Ovary (tissue), 3 donors: Measurements from ENCODE around the gene CFAP70.

Source experiments
- POLR2A ChIP-seq: fragments of 450-650 bp; IDR thresholded peaks from one replicate; pipeline ENCODE4 v1.6.1; 2017; ENCODE audit warnings: antibody characterized with exemption, mild to moderate bottlenecking, moderate library complexity
- TF ChIP-seq, protein P1 (sequence below), 3 donors: fragments of 450-650 bp in 2 of 3; fragments of 200-600 bp in 1 of 3; IDR thresholded peaks; one replicate each; pipeline versions ENCODE4 v1.5.1 to v1.8.0; 2016 to 2022; ENCODE audit warnings: antibody characterized with exemption in 3 of 3, mild to moderate bottlenecking in 1 of 3
- donor health status: DM: no; HTN: no; CAD: no.

DNA sequence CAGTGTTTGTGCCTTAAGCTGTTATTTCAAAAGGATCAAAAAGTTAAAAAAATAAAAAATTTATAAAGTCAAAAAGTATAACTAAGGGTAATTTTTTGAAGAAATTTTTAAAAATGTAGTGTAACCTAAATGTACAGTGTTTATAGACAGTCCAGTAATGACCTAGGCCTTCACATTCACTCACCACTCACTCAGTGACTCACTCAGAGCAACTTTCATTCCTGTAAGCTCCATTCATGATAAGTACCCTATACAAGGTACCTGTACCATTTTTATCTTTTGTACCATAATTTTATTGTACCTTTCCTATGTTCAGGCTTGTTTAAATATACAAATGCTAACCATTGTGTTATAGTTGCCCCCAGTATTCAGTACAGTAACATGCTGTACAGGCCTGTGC, 133.1 kb downstream of the CFAP70 start:
- TF ChIP-seq, protein P1, sequence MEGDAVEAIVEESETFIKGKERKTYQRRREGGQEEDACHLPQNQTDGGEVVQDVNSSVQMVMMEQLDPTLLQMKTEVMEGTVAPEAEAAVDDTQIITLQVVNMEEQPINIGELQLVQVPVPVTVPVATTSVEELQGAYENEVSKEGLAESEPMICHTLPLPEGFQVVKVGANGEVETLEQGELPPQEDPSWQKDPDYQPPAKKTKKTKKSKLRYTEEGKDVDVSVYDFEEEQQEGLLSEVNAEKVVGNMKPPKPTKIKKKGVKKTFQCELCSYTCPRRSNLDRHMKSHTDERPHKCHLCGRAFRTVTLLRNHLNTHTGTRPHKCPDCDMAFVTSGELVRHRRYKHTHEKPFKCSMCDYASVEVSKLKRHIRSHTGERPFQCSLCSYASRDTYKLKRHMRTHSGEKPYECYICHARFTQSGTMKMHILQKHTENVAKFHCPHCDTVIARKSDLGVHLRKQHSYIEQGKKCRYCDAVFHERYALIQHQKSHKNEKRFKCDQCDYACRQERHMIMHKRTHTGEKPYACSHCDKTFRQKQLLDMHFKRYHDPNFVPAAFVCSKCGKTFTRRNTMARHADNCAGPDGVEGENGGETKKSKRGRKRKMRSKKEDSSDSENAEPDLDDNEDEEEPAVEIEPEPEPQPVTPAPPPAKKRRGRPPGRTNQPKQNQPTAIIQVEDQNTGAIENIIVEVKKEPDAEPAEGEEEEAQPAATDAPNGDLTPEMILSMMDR (IDR thresholded peaks at IDR 0.05), result no peak
- no peak for TF ChIP-seq POLR2A
